MG63 (cell line): Measurements from ENCODE around the gene DGKG. TPM values are rescaled to one million over a fixed set of nuclear protein-coding genes. Genes with fewer than 3 reads are reported as not detected.
A peak's percentile ranks its signal among the peaks of the same experiment; 100 is the strongest.

Experiments used
- DNase-seq: peaks from one replicate; pipeline ENCODE4 v3.0.0-alpha.2; 2020
- H3K27me3 ChIP-seq: fragments of 250-450 bp; sonication (Bioruptor Pico); 2 replicates; pipeline ENCODE4 v1.5.1; 2020; ENCODE audit warnings: mild to moderate bottlenecking, moderate library complexity
- H3K36me3 ChIP-seq: fragments of 250-450 bp; sonication (Bioruptor Pico); 2 replicates; pipeline ENCODE4 v1.5.1; 2020; ENCODE audit warnings: mild to moderate bottlenecking, moderate library complexity
- H3K4me3 ChIP-seq: fragments of 250-450 bp; sonication (Bioruptor Pico); 2 replicates; pipeline ENCODE4 v1.5.1; 2020; ENCODE audit warnings: mild to moderate bottlenecking, moderate library complexity
- H3K9me3 ChIP-seq: fragments of 250-450 bp; sonication (Bioruptor Pico); 2 replicates; pipeline ENCODE4 v1.5.1; 2020; ENCODE audit warnings: mild to moderate bottlenecking, moderate library complexity
- total RNA-seq: library from RNA; depleted of rRNA; stranded (reverse); fragments of >200 nt; shearing (Covaris generic); gene quantifications from 2 replicates; pipeline ENCODE4 v1.2.3, GENCODE V29; 2014; ENCODE audit warnings: low replicate concordance; rRNA removed

The DGKG gene
- 0.12 and 2.6 TPM in 2 replicates for total RNA-seq

DNA sequence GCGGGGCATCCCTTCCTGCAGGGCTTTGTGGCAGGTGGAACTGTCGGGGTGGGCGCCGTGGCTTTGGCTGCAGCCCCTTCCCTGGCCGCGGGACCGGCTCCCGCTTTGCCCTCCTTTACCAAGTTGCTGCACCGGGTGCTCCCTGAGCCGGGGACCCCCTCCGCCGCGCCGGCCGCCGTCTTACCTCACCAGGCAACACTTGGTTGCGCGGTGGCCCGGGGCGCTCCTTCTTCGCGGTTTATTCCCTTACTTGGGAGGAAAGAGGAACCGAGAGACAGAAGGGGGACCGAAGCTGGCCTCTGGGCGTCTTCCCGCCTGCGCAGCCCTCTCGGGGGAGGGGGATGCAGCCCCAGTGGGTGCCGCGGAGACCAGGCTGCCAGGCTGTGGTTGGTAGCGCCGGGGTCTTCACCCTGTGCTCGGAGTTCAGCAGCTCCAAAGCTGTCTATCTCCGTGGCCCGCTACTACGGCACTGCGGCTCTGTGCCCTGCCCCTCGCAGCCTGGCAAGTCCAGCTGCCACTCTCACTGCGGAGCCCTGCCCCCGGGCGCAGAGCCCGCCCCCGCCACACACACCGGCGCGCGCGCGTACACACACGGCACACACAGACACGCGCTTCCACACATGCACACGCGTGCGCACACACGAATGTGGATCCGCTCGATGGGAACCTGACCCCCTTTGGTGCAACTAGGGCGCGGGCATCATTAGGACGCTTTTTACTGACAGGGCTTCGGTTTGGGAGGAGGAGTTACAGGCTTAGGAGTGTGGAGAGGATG, at the start of gene DGKG:
TSS of gene DGKG (minus strand) at position 473 of the 775 bp plus-strand sequence. CDS start 41,775 bp downstream, outside the sequence.
- no peaks in the 10 kb centered on the region for H3K9me3 ChIP-seq
- DNase-seq: peak; percentile 64
- peaks cover 24% of the 10 kb centered on the region for H3K27me3 ChIP-seq
- H3K4me3 ChIP-seq: peak within 1 kb of the TSS; percentile 38
- no peaks in the 10 kb centered on the region for H3K36me3 ChIP-seq

DNA sequence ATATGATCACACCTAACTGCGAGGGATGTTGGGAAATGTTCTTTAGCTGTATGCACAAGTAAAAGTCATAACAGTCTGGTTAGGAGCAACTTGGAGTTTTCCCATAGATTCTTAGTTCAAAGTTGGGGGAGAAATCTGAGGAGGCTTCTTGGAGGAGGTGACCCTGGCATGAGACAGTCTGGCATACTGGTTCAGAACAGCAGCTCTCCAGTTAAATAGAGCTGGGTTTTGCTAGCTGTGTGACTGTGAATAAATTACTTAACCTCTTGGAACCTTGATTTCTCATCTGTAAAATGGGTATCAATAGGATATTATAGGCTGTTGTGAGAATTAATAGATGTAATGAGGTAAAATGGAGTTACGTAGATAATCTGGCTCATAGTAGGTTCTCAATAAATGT, 49.1 kb upstream of the DGKG start:
- no peaks in the 10 kb centered on the region for H3K9me3 ChIP-seq
- H3K4me3 ChIP-seq: no peak overlapping the region
- DNase-seq: no peak

DNA sequence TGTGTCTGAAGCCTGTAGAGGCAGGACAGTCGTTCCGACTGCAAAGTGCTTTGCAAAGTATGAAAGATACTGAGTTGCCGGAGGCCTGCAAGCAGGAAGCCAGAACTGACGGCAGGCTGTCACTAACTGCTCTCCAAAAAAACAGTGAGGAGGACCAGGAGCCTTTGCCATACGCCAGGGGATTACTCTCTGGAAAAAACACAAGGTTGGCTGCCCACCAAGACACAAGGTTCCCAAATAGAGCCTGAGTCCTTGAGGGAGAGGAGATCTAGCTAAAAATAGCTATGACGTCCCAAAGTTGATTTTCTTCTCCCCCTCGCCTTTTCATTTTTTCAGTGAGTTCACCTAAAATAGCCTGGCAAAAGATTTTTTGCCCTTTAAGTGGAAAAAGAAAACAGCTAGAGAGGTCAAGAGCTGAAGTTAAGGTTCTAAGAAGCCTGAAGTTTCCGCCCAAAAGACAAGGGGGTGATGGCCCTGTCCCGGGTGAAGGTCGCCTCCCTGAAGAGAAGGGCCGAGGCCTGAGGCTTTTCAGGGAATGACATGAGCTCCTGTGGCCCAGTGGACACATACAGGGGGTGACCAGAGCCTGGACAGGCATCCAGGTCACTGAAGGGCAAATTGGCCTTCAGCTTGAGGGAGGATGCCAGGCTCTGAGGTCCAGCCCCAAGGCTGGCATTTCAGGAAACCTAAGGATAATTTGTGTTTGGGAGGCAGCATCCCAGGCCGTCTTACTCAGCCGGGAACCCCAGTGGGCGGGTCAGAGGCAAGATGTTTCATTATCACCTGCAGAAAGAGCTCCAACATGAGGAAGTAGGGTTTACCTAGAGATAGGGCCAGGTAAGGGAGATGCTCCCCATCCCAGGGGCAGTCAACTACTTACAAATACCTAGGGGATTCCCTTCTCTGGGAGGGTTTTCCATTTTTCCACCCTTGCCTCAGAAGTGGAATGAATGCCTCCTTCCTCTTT, 44.9 kb upstream of the DGKG start:
- Histone ChIP-seq H3K9me3 (no peaks in the 10 kb centered on the region), H3K4me3 (no peak overlapping the region), H3K27me3 (peaks cover 8% of the 10 kb centered on the region), H3K36me3 (no peaks in the 10 kb centered on the region)
- no peak for DNase-seq

More for the DNA sequence above, 49.1 kb upstream of the DGKG start:
- no peaks in the 10 kb centered on the region for H3K36me3 ChIP-seq
- peaks cover 8% of the 10 kb centered on the region for H3K27me3 ChIP-seq

DNA sequence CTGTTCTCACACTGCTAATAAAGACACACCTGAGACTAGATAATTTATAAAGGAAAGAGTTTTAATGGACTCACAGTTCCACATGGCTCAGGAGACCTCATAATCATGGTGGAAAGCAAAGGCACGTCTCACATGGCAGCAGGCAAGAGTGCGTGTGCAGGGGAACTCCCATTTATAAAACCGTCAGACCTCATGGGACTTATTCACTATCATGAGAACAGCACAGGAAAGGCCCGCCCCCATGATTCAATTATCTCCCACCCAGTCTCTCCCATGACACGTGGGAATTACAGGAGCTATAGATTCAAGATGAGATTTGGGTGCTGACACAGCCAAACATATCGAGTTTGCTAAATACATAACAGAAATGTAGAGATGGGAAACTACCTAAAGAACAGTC, 39.5 kb upstream of the DGKG start:
- DNase-seq: no peak
- H3K4me3 ChIP-seq: no peak overlapping the region
- no peaks in the 10 kb centered on the region for H3K9me3 ChIP-seq
- no peaks in the 10 kb centered on the region for H3K36me3 ChIP-seq
- no peaks in the 10 kb centered on the region for H3K27me3 ChIP-seq

DNA sequence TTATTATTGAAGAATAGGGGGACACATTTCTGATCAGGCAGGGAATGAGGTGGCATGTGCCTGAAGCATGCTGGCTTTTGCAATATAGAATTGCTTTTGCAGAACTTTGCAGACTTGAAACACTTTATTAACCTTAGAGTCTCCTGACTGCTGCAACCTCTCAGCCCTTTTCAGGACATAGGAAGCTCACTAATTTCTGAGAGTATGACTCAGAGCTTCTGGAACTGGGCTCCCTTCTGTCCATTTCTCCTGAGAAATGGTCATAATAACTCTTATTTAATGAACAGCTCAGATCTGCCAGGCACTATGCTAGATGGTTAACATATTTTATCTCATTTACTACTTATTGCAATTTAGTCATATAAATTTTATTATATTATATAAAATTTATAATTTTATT, 38.6 kb upstream of the DGKG start:
- Histone ChIP-seq H3K36me3 (no peaks in the 10 kb centered on the region), H3K27me3 (no peaks in the 10 kb centered on the region), H3K4me3 (no peak overlapping the region), H3K9me3 (no peaks in the 10 kb centered on the region)
- no peak for DNase-seq

DNA sequence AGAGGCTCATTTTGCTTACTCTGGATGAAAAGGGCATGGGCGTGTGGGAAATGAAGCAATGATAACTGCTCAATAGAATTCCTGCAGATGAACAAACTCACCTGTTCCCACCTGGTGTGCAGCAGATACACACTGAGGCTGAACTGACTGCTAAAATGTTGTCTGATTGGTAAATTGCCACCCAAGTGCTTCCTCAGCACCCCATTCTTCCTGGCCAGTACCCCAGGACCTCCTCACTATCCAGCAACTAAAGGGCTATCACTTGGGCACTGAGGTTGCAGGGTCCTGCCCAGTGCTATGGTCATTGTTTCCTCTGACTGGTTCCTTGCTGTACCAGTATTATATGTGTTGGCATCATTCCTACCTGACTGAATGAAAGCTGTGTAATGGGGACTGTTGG, 38.0 kb upstream of the DGKG start:
- Histone ChIP-seq H3K27me3 (no peaks in the 10 kb centered on the region), H3K9me3 (no peaks in the 10 kb centered on the region; the same call in 1 of the 2 replicates), H3K4me3 (no peak overlapping the region), H3K36me3 (no peaks in the 10 kb centered on the region)
- DNase-seq: no peak

DNA sequence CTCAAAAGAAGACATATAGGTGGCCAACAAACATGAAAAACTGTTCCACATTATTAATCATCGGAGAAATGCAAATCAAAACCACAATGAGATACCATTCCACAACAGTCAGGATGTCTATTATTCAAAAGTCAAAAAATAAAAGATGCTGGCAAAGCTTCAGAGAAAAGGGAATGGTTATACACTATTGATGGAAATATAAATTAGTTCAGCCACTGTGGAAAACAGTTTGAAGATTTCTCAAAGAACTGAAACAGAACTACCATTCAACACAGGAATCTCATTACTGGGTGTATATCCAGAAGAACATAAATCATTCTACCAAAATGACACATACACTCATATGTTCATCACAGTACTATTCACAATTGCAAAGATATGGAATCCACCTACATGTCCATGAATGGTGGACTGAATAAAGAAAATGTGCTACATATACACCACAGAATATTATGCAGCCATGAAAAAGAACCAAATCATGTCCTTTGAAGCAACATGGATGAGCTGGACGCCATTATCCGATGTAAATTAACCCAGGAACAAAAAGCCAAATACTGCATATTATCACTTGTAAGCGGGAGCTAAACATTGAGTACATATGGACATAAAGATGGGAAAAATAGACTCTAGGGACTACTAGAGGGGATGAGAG, 32.7 kb upstream of the DGKG start:
- Histone ChIP-seq H3K36me3 (no peaks in the 10 kb centered on the region), H3K9me3 (peaks cover 13% of the 10 kb centered on the region), H3K4me3 (no peak overlapping the region), H3K27me3 (peaks cover 7% of the 10 kb centered on the region; the same call in 1 of the 2 replicates)
- DNase-seq: no peak

DNA sequence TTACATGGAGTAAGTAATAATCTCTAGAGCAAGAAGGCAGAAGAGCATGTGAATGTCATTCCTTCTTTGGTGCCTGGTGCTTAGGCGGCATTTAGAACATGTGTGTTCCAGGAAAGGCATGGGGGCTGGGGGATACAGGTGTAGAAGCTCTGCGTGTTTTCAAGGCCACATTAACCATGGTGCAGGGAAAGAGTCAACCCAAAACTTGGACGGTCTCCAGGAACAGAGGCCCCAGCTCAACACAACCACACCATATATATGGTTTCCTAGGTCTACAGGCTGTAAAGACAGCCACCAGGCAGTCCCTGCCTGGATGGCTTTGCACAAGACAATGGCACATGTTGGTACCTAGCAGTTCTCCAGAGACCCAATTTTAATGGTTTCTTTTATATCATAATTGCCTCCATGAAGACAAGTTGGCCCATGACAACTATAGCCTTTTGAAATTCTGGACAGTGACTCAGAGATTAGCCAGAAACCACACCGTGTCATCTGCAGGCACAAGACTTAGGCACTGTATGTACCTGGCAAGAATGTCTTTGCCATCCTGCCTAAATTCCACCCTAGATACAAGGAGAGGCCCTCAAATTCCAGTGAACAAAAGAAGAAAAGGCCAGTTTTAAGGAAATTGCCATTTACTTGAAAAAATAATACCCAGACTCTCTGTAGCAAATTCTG, 25.0 kb upstream of the DGKG start:
- H3K4me3 ChIP-seq: no peak overlapping the region
- no peaks in the 10 kb centered on the region for H3K9me3 ChIP-seq
- DNase-seq: no peak
- H3K27me3 ChIP-seq: no peaks in the 10 kb centered on the region
- no peaks in the 10 kb centered on the region for H3K36me3 ChIP-seq

DNA sequence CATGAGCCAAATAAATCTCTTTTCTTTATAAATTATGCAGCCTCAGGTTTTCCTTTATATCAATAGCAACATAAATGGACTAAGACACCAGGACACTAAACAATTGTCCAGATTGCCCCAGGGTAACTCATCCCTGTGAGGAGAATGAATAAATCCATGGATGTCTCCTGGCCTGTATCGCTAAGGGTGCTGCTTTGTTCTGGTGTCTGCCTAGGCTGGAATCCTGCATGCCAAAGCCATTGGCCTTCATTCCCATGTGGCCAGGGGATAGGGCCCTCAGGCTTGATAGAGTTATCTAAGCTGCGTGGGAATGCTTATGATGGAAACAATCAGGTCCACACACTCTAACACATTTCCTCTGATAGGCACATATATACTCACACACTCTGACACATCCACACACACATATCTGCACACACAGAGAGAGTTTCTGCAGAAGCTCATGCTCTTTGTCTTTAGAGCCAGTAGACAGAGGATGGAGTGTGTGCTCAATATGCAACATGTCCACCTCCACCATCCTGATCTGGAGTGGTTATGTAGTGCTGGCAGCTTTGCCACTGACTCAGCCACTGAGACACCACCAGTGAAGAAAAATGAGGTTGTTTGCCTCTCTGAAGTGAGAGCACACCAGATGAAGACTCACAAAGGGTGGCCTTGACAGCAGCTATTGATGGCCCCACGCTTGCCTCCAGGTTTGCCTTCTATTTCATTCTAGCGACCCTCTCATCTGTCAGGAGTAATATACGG, 24.0 kb upstream of the DGKG start:
- no peaks in the 10 kb centered on the region for H3K27me3 ChIP-seq
- no peaks in the 10 kb centered on the region for H3K9me3 ChIP-seq
- DNase-seq: peak; percentile 11
- H3K4me3 ChIP-seq: no peak overlapping the region
- no peaks in the 10 kb centered on the region for H3K36me3 ChIP-seq

DNA sequence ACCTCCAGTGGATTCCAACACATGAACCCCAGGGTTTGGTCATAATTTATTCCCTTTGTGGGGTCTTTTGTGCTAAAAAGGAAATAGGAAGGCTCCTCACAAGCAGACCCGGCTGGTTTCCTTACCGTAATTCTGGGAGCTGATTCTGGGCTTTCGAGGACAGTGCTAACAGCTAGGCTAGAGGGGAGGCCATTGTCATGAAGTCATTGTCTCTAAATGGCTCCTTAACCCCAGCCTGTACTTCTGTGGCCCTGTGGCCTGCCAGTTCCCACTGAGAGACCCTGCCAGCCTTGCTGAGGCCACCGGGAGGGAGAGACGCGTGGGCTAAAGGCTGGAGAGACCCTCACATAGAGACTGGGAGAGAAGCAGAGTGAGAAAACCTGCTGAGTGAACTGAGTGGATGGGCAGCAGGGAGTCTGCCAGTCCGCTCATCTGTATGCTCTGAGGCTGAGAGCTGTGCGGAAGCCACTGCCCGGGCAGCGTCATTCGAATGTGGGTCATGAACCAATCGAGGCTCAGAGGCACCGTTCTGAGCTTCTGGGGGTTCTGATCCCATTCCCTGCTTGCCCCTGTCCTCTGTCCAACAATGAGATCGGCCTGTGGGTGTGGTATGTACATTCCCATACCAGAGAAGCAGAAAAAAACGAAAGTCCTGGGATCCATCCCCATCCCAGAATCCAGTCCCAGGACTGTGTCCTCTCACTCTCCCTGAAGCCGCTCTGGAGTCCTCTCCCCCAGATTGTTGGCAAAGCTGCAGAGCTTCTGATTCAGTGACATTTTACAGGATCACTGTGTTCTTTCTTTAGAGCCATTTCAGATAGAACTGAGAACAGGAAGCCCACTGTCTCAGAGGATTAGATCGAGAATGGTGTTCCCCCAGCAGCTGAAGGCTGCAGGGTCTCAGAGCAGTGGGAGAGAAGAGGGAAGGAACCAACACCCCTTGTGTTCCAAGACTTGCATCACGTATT, 21.3 kb upstream of the DGKG start:
- peaks cover 7% of the 10 kb centered on the region for H3K9me3 ChIP-seq
- peaks cover 2% of the 10 kb centered on the region; the same call in 1 of the 2 replicates for H3K27me3 ChIP-seq
- H3K36me3 ChIP-seq: no peaks in the 10 kb centered on the region
- no peak for DNase-seq
- H3K4me3 ChIP-seq: no peak overlapping the region

DNA sequence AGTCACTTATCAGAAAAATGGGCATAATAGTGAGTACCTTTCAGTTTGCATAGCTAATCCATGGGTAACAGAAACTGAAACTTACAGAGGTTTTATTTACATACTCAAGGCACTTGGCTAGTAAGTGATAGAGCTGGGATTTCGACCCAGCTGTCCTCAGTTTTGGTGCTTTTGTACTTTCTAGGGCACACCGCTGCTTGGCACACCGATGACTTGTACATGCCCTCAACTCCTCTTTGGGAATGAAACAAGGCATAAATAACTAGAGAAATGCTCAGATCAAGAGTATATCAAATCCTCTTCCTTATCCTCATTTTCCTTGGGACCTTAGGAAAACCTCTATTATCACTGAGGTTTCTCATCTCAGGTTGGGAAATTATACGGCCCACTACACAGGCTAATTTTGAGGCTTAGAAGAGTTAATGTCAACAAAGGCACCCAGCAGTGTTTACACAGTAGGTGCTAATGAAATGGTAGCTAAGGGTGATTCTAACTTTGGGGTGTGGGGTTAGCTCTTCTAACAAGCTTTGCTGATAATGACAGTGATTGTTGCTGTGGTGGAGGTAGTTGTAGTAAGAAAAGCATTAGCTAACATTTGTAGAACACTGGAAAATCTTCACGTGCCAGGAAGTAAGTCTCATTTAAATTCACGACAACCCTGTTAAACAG, 20.3 kb upstream of the DGKG start:
- Histone ChIP-seq H3K4me3 (no peak overlapping the region), H3K27me3 (peaks cover 2% of the 10 kb centered on the region; the same call in 1 of the 2 replicates), H3K36me3 (no peaks in the 10 kb centered on the region), H3K9me3 (peaks cover 8% of the 10 kb centered on the region)
- no peak for DNase-seq

DNA sequence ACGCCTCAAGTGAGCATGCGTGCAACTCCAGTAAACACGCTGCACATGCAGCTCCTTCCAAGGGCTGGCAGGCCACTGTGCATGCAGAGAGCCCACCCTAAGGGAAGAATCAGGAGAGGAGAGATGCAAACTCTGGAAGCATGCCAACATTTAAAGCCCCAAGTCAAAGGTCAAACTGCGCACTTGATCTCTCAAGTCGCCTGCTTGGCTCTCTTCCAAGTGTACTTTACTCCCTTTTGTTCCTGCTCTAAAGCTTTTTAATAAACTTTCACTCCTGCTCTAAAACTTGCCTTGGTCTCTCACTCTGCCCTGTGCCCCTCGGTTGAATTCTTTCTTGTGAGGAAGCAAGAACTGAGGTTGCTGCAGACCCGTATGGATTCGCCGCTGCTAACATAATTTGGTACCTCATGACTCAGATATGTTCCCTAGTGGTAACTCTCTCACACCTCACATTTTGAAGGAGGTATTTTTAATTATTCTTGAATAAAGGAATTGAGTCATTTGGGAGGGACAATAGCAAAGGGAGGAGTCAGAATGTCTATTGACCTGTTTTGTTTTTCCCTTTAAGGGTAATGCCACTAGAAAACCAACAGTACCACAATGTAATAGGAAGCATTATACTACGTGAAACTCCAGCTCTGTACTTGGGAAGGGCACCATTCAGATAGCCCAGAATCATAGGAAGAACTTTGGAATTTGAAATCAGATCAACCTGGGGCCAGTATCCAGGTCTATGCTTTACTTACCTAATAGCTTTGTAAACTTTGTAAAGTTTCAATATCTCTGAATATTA, 19.6 kb upstream of the DGKG start:
- Histone ChIP-seq H3K27me3 (peaks cover 3% of the 10 kb centered on the region; the same call in 1 of the 2 replicates), H3K36me3 (no peaks in the 10 kb centered on the region), H3K4me3 (no peak overlapping the region), H3K9me3 (peaks cover 8% of the 10 kb centered on the region)
- no peak for DNase-seq

DNA sequence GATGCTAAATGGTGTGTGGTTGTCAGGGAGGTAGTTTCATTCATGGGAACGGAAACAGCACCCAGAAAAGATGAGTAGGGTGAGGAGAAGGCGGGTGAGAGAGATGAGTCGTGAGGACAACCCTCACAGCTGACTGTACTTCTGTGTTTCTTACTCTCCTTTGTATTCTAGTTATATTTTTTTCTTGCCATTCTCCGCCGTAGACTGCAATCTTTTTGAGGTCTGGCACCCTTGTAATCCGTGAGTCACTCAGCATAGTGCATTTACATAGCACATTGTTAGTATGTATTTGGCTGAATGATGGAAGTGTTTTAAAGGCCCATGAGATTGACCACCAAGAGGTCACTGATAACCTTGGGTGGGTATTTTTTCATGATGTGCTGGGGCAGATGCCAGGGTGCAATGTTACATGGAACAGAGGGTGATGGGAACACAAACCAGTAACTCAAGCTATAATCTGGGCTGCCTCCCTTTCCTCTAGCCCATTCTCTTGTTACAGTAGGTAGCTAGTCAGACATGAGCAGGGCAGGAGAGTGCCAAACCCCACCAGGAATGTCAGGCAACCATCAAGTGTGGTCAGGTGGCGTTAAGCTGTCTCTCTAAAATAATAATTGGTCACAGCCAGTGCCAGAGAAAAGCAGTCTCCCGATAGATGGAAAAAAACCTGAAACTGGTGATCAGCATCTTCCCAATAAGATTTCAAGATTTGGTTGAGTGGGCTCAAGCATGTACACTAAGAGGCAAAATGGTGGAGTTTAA, 18.8 kb upstream of the DGKG start:
- peak; percentile 62 for DNase-seq
- no peaks in the 10 kb centered on the region for H3K36me3 ChIP-seq
- no peak overlapping the region for H3K4me3 ChIP-seq
- H3K27me3 ChIP-seq: peaks cover 7% of the 10 kb centered on the region
- H3K9me3 ChIP-seq: peaks cover 8% of the 10 kb centered on the region
